ENCODE results near the gene SCUBE3. TPM values are rescaled to one million over a fixed set of nuclear protein-coding genes. Genes with fewer than 3 reads are reported as not detected.

SCUBE3 gene
- total RNA-seq, 1 donor from 2014 or later: 0.26 TPM

- no peak for DNase-seq (ENCODE audit: low read depth in 2 of 2)
These were observed 84.9 kb downstream of the SCUBE3 start for GRCh38 chr6:35298625-35299140.

- no peak for DNase-seq (ENCODE audit: low read depth in 2 of 2)
These were observed 85.9 kb downstream of the SCUBE3 start for GRCh38 chr6:35299674-35300073.

GRCh38 chr6:35300848-35301247 is 87.1 kb downstream of the SCUBE3 start:
- no peak for DNase-seq (ENCODE audit: low read depth in 2 of 2)

Other genes with a start within 250 kb of the SCUBE3 start
- 0.13 TPM in 2 replicates for gene TCP11, start 72.6 kb upstream of the SCUBE3 start, total RNA-seq
- 15.7 and 23.9 TPM in 2 replicates for gene ZNF76, start 45.8 kb downstream of the SCUBE3 start, total RNA-seq
- gene DEF6, start 83.9 kb downstream of the SCUBE3 start, total RNA-seq: 0.51 and 0.63 TPM in 2 replicates
- 4.0 and 8.9 TPM in 2 replicates for gene PPARD, start 128.6 kb downstream of the SCUBE3 start, total RNA-seq
- 10.3 and 11.1 TPM in 2 replicates for gene FANCE, start 238.4 kb downstream of the SCUBE3 start, total RNA-seq

All from dermis microvascular lymphatic vessel endothelial cell (primary cell).